Sigmoid colon (tissue), 7 donors: Measurements from ENCODE around the gene CTIF. TPM values are rescaled to one million over a fixed set of nuclear protein-coding genes. Genes with fewer than 3 reads are reported as not detected.

Experiments
- DNase-seq: peaks from one replicate; pipeline ENCODE4 v3.0.0-alpha.2; 2019
- H3K27ac ChIP-seq, 4 donors: fragments of 200-600 bp; sonication (generic); one replicate each; pipeline ENCODE4 v1.5.1; 2016 to 2019; ENCODE audit warnings: mild to moderate bottlenecking in 1 of 4
- H3K27me3 ChIP-seq, 3 donors: fragments of 200-600 bp; sonication (generic); one replicate each; pipeline ENCODE4 v1.5.1; 2019; ENCODE audit warnings: mild to moderate bottlenecking in 1 of 3
- H3K36me3 ChIP-seq, 4 donors: fragments of 200-600 bp; sonication (generic); one replicate each; pipeline ENCODE4 v1.5.1; 2016 to 2019
- H3K4me1 ChIP-seq, 4 donors: fragments of 200-600 bp; sonication (generic); one replicate each; pipeline ENCODE4 v1.5.1; 2017 to 2019
- H3K4me3 ChIP-seq, 4 donors: fragments of 200-600 bp; sonication (generic); one replicate each; pipeline ENCODE4 v1.5.1; 2017 to 2019; ENCODE audit warnings: mild to moderate bottlenecking in 2 of 4, moderate library complexity in 1 of 4
- H3K9me3 ChIP-seq, 4 donors: fragments of 200-600 bp in 3 of 4; sonication (generic) in 3 of 4; one replicate each; pipeline versions ENCODE4 v1.5.1 to v1.6.1; 2013 to 2019
- CTCF ChIP-seq, 4 experiments: fragments of 450-650 bp in 3 of 4; fragments of 200-600 bp in 1 of 4; IDR thresholded peaks; one replicate each; pipeline ENCODE4 v1.5.1; 2016 to 2019; ENCODE audit warnings: antibody characterized with exemption in 4 of 4, mild to moderate bottlenecking in 3 of 4, moderate library complexity in 2 of 4
- EP300 ChIP-seq, 4 donors: sonication (generic); formaldehyde crosslinking; IDR thresholded peaks; one replicate each; pipeline ENCODE4 v1.6.1; 2017; ENCODE audit warnings: antibody characterized with exemption in 4 of 4
- POLR2A ChIP-seq, 2 donors: fragments of 450-650 bp; IDR thresholded peaks; one replicate each; pipeline ENCODE4 v1.6.1; 2016; ENCODE audit warnings: antibody characterized with exemption in 2 of 2, mild to moderate bottlenecking in 2 of 2, moderate library complexity in 2 of 2
- POLR2AphosphoS5 ChIP-seq, 4 donors: sonication (generic); formaldehyde crosslinking; IDR thresholded peaks; one replicate each; pipeline ENCODE4 v1.6.1; 2017; ENCODE audit warnings: antibody characterized with exemption in 4 of 4
- WGBS, 2 donors: extraction: QIAGEN DNeasy Blood & Tissue Kit; methylation state at CpG; one replicate each; pipeline ENCODE4 v1.1.7; 2013; 5-methylcytosine and 5-hydroxymethylcytosine counted together
- intact Hi-C: fragments of 100-400 bp; cut with DNase I; formaldehyde crosslinking; loops from one replicate; pipeline ENCODE4 v1.15.1; 2023
- polyA plus RNA-seq, 3 donors: library from polyadenylated mRNA; stranded (reverse); fragments of 200-250 nt; gene quantifications; one replicate each; pipeline ENCODE4 v1.2.3, GENCODE V29; 2013
- total RNA-seq, 4 donors: library from RNA; depleted of rRNA; stranded (reverse); fragments of >200 nt; gene quantifications; one replicate each; pipeline ENCODE4 v1.1.0, GENCODE V29; 2016
- donor health status: healthy with polysubstance abuse.
- donor health status: Bipolar disorder and iron deficiency.
- donor health status: healthy.

Gene CTIF
- total and polyA plus RNA-seq, 7 donors = 3.6 to 65.9 (median 22.5) TPM

GRCh38 chr18:48776156-48776555, 237.3 kb downstream of the CTIF start:
- no peak overlapping the region for H3K4me3 ChIP-seq
- TF ChIP-seq POLR2A (IDR thresholded peaks at IDR 0.05) (no peak), EP300 (IDR thresholded peaks at IDR 0.05) (no peak), CTCF (IDR thresholded peaks at IDR 0.05) (no peak), POLR2AphosphoS5 (IDR thresholded peaks at IDR 0.05) (no peak)
- H3K9me3 ChIP-seq = no peaks in the 10 kb centered on the region
- peaks cover 0 to 62% (median 48%) of the 10 kb centered on the region in 4 donors for H3K4me1 ChIP-seq
- intact Hi-C loops = loop anchor here (5.0 to 10.0 kb wide), 3 partner anchors 51 to 689 kb away; partner anchors contain the start of gene DYM
- DNase-seq = no peak
- H3K27me3 ChIP-seq = no peaks in the 10 kb centered on the region
- 96% methylated on average over 5 of the region's 5 CpGs for WGBS, 2 donors
- H3K36me3 ChIP-seq = no peaks in the 10 kb centered on the region
- H3K27ac ChIP-seq = peak overlapping the region in 1 of 4 donors; percentile 16

- 69 to 84% methylated on average over 6 of the region's 6 CpGs for WGBS, 2 donors
- intact Hi-C loops = loop anchor here (5.0 to 10.0 kb wide), 3 partner anchors 51 to 688 kb away; partner anchors contain the start of gene DYM
- H3K4me1 ChIP-seq = peaks cover 0 to 62% (median 49%) of the 10 kb centered on the region in 4 donors
Observed at GRCh38 chr18:48776641-48777025, 237.8 kb downstream of the CTIF start.

GRCh38 chr18:48777026-48777743, 238.4 kb downstream of the CTIF start:
- no peaks in the 10 kb centered on the region for H3K9me3 ChIP-seq
- WGBS, 2 donors = 28 to 47% methylated on average over 13 of the region's 13 CpGs
- no peaks in the 10 kb centered on the region for H3K36me3 ChIP-seq
- H3K4me1 ChIP-seq = peaks cover 0 to 63% (median 50%) of the 10 kb centered on the region in 4 donors
- peak overlapping the region in 3 of 4 donors; percentile 6 to 19 (median 16) for H3K27ac ChIP-seq
- no peaks in the 10 kb centered on the region for H3K27me3 ChIP-seq
- H3K4me3 ChIP-seq = no peak overlapping the region
- TF ChIP-seq CTCF (IDR thresholded peaks at IDR 0.05) (peak; percentile 56 to 85 (median 72)), POLR2A (IDR thresholded peaks at IDR 0.05) (no peak), EP300 (IDR thresholded peaks at IDR 0.05) (no peak)
- intact Hi-C loops = loop anchor here (5.0 to 10.0 kb wide), 3 partner anchors 50 to 688 kb away; partner anchors contain the start of gene DYM
- DNase-seq = peak; percentile 77

More at GRCh38 chr18:48776641-48777025, 237.8 kb downstream of the CTIF start:
- H3K27me3 ChIP-seq = no peaks in the 10 kb centered on the region
- H3K36me3 ChIP-seq = no peaks in the 10 kb centered on the region
- TF ChIP-seq POLR2AphosphoS5 (IDR thresholded peaks at IDR 0.05) = no peak
- TF ChIP-seq POLR2A (IDR thresholded peaks at IDR 0.05) = no peak
- no peak for TF ChIP-seq EP300 (IDR thresholded peaks at IDR 0.05)
- no peak for TF ChIP-seq CTCF (IDR thresholded peaks at IDR 0.05)
- H3K27ac ChIP-seq = peak overlapping the region in 2 of 4 donors; percentile 16 to 19
- H3K9me3 ChIP-seq = no peaks in the 10 kb centered on the region
- no peak overlapping the region for H3K4me3 ChIP-seq
- DNase-seq = no peak

- Histone ChIP-seq H3K36me3 (no peaks in the 10 kb centered on the region), H3K9me3 (no peaks in the 10 kb centered on the region), H3K4me1 (peaks cover 0 to 68% (median 55%) of the 10 kb centered on the region in 4 donors), H3K4me3 (no peak overlapping the region), H3K27me3 (no peaks in the 10 kb centered on the region), H3K27ac (peak overlapping the region in 1 of 4 donors; percentile 6)
- 72 to 83% methylated on average over 8 of the region's 8 CpGs for WGBS, 2 donors
- TF ChIP-seq CTCF (IDR thresholded peaks at IDR 0.05) = no peak
- no peak for TF ChIP-seq EP300 (IDR thresholded peaks at IDR 0.05)
- TF ChIP-seq POLR2AphosphoS5 (IDR thresholded peaks at IDR 0.05) = no peak
- no peak for TF ChIP-seq POLR2A (IDR thresholded peaks at IDR 0.05)
- intact Hi-C loops = loop anchor here (5.0 to 10.0 kb wide), 3 partner anchors 50 to 687 kb away; partner anchors contain the start of gene DYM
- no peak for DNase-seq
Observed at GRCh38 chr18:48777744-48778116, 238.9 kb downstream of the CTIF start.
